Neutrophil (primary cell): ENCODE data around the gene AAK1.
"Not testable (repeated sequence)": the region's sequence is repeated elsewhere in the genome, so short reads cannot be mapped to it uniquely, and the experiment has no call there.

ENCODE experiments used
- H3K27ac ChIP-seq: fragments of 200-600 bp; sonication (generic); 2 replicates; pipeline ENCODE4 v1.5.1; 2016; ENCODE audit warnings: mild to moderate bottlenecking, moderate library complexity
- H3K27me3 ChIP-seq: fragments of 200-600 bp; sonication (generic); 2 replicates; pipeline ENCODE4 v1.6.0; 2016; ENCODE audit warnings: mild to moderate bottlenecking
- H3K36me3 ChIP-seq: fragments of 200-600 bp; sonication (generic); 2 replicates; pipeline ENCODE4 v1.5.1; 2017
- H3K4me1 ChIP-seq, 2 experiments: fragments of 200-600 bp in 1 of 2; sonication (generic) in 1 of 2; 1 replicate in 1 of 2; 2 replicates in 1 of 2; pipeline versions ENCODE4 v1.5.1 to v1.6.1; 2013 to 2016; ENCODE audit warnings: low read depth in 1 of 2, low read length in 1 of 2, mild to moderate bottlenecking in 1 of 2, moderate library complexity in 1 of 2; ENCODE audit not compliant: control insufficient read depth in 1 of 2, insufficient read depth in 1 of 2
- H3K4me3 ChIP-seq, 2 experiments: fragments of 200-600 bp in 1 of 2; sonication (generic) in 1 of 2; 1 replicate in 1 of 2; 2 replicates in 1 of 2; pipeline ENCODE4 v1.5.1; 2013 to 2016; ENCODE audit warnings: low read depth in 1 of 2, low read length in 1 of 2, mild to moderate bottlenecking in 1 of 2, moderate library complexity in 1 of 2
- H3K9me3 ChIP-seq: fragments of 200-600 bp; sonication (generic); 2 replicates; pipeline ENCODE4 v1.5.1; 2016
- TF ChIP-seq, protein P1 (sequence below): fragments of 200-600 bp; sonication (generic); IDR thresholded peaks from 2 replicates; pipeline ENCODE4 v1.5.1; 2016; ENCODE audit warnings: antibody characterized with exemption

The AAK1 gene

GRCh38 chr2:69677914-69678313, 34.4 kb upstream of the AAK1 start:
- no peaks in the 10 kb centered on the region for H3K36me3 ChIP-seq
- peaks cover 4 to 10% of the 10 kb centered on the region in 2 experiments for H3K4me1 ChIP-seq
- no peaks in the 10 kb centered on the region for H3K27me3 ChIP-seq
- TF ChIP-seq, protein P1, sequence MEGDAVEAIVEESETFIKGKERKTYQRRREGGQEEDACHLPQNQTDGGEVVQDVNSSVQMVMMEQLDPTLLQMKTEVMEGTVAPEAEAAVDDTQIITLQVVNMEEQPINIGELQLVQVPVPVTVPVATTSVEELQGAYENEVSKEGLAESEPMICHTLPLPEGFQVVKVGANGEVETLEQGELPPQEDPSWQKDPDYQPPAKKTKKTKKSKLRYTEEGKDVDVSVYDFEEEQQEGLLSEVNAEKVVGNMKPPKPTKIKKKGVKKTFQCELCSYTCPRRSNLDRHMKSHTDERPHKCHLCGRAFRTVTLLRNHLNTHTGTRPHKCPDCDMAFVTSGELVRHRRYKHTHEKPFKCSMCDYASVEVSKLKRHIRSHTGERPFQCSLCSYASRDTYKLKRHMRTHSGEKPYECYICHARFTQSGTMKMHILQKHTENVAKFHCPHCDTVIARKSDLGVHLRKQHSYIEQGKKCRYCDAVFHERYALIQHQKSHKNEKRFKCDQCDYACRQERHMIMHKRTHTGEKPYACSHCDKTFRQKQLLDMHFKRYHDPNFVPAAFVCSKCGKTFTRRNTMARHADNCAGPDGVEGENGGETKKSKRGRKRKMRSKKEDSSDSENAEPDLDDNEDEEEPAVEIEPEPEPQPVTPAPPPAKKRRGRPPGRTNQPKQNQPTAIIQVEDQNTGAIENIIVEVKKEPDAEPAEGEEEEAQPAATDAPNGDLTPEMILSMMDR, result no peak
- no peak overlapping the region for H3K27ac ChIP-seq
- H3K4me3 ChIP-seq, result no peak overlapping the region
- no peaks in the 10 kb centered on the region for H3K9me3 ChIP-seq

DNA sequence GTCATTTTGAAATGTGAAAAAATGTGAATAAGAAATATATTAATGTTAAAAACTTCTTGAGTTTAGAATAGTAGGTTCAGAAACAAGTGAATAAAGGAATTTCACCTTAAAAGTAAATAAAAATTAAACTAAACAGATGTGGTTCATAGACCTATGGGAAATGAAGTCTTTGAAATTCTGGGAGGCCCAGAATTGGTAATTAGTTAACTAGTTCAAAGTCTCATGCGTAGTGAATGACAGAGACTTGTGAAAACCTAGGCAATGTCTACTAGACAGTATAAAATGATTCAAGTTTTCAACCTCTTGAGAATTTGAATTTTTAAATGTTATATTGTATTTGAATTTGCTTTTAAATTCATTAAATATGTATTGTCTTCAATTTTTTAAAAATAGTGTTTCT, 32.6 kb upstream of the AAK1 start:
- Histone ChIP-seq H3K4me1 (peaks cover 0 to 6% of the 10 kb centered on the region in 2 experiments), H3K9me3 (no peaks in the 10 kb centered on the region), H3K27me3 (no peaks in the 10 kb centered on the region), H3K4me3 (no peak overlapping the region), H3K36me3 (no peaks in the 10 kb centered on the region), H3K27ac (no peak overlapping the region)
- TF ChIP-seq, protein P1, result no peak

GRCh38 chr2:69674316-69674670, 30.8 kb upstream of the AAK1 start:
- Histone ChIP-seq H3K9me3 (no peaks in the 10 kb centered on the region), H3K4me3 (no peak overlapping the region), H3K27ac (no peak overlapping the region), H3K4me1 (no peaks in the 10 kb centered on the region), H3K36me3 (no peaks in the 10 kb centered on the region), H3K27me3 (no peaks in the 10 kb centered on the region)
- TF ChIP-seq, protein P1, result no peak

DNA sequence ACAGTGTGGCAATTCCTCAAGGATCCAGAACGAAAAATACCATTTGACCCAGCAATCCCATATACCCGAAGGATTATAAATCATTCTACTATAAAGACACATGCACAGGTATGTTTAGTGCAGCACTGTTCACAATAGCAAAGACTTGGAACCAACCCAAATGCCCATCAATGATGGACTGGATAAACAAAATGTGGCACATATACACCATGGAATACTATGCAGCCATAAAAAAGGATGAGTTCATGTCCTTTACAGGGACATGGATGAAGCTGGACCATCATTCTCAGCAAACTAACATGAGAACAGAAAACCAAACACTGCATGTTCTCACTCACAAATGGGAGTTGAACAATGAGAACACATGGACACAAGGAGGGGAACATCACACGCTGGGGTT, 29.6 kb upstream of the AAK1 start:
- H3K4me1 ChIP-seq, H3K27me3 ChIP-seq, H3K36me3 ChIP-seq, H3K27ac ChIP-seq, H3K4me3 ChIP-seq, H3K9me3 ChIP-seq: not testable (repeated sequence)

GRCh38 chr2:69669666-69670065, 26.1 kb upstream of the AAK1 start:
- H3K4me1 ChIP-seq, result no peaks in the 10 kb centered on the region
- H3K4me3 ChIP-seq, result no peak overlapping the region
- no peak overlapping the region for H3K27ac ChIP-seq
- no peaks in the 10 kb centered on the region for H3K36me3 ChIP-seq
- no peaks in the 10 kb centered on the region for H3K27me3 ChIP-seq
- no peaks in the 10 kb centered on the region for H3K9me3 ChIP-seq
- TF ChIP-seq, protein P1, result no peak

- TF ChIP-seq, protein P1, result no peak
- Histone ChIP-seq H3K4me1 (no peaks in the 10 kb centered on the region), H3K27ac (no peak overlapping the region), H3K36me3 (no peaks in the 10 kb centered on the region), H3K4me3 (no peak overlapping the region), H3K9me3 (no peaks in the 10 kb centered on the region), H3K27me3 (no peaks in the 10 kb centered on the region)
Observed at GRCh38 chr2:69668598-69668997, 25.1 kb upstream of the AAK1 start.
